ENCODE results near the gene GOLGA6B.
"Not testable (repeated sequence)": the region's sequence is repeated elsewhere in the genome, so short reads cannot be mapped to it uniquely, and the experiment has no call there.

DNA sequence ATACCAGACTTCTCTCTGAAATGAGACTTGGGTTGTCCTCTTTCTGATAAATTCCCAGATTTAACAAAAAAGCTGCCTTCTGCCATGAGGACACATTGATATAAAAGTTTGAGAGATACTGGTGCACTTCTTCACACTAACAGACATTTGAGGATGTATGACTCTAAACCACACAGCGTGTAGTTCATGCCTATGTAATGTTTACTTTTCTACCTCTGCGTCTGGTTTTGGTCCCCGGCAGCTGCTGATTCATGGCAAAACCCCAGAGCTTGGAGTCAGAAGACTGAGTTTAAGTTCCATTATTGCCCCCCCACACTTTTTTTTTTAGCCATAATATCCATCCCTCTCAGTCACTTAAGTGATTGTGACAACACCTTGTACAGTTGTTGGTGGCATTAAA lies 1.5 kb downstream of the GOLGA6B start:
- not testable (repeated sequence) for TF ChIP-seq CTCF, POLR2A (IDR thresholded peaks at IDR 0.05)
